ENCODE measurements around the gene FUT2. TPM values are rescaled to one million over a fixed set of nuclear protein-coding genes. Genes with fewer than 3 reads are reported as not detected.

The FUT2 gene
- polyA plus RNA-seq, 2 of the 4 experiments (the other 2 are of a cell fraction), result not detected

DNA sequence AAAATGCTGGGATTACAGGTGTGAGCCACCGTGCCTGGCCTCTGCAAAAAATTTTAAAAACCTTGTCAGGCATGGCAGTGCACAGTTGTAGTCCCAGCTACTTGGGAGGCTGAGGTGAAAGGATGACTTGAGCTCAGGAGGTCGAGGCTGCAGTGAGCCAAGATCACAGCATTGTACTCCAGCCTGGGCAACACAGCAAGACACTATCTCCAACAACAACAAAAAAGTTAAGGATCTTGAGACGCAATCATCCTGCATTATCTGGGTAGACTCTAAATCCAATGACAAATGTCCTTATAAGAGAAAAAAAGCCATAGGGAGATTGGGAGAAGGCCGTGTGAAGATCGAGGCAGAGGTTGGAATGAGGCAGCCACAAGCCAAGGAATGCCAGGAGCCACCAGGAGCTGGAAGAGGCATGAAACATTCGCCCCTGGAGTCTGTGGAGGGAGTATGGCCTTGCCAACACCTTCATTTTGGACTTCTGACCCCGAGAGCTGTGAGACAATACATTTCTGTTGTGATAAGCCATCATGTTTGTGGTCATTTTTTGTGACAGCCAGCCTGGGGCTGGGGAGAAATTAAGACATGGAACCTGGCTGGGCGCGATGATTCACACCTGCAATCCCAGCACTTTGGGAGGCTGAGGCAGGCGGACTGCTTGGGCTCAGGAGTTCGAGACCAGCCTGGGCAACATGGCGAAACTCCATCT lies 44.6 kb upstream of the FUT2 start:
- no peak for DNase-seq (ENCODE audit: low read depth in 1 of 2, low spot score in 1 of 2)
- 74% methylated on average over 12 of the region's 12 CpGs for WGBS (ENCODE audit: missing lambda C conversion rate)
- ChIA-PET POLR2A (interaction anchor here (1.1 kb wide), 1 partner anchor 8 kb away, joined by 8 read pairs; no protein-coding TSS in a partner anchor), CTCF (interaction anchor here (0.6 to 2.0 kb wide), 7 partner anchors 25 to 194 kb away, joined by 3 to 8 read pairs (median 4); no protein-coding TSS in a partner anchor)
- no peak for ATAC-seq
- no peak overlapping the region for H3K27ac ChIP-seq
- H3K4me2 ChIP-seq, result no peak overlapping the region
- H3K9me3 ChIP-seq, result no peaks in the 10 kb centered on the region
- H3K4me3 ChIP-seq, result no peak overlapping the region
- TF ChIP-seq HDAC2 (IDR thresholded peaks at IDR 0.05) (no peak), CBX8 (IDR thresholded peaks at IDR 0.05) (no peak), ZFP36 (IDR thresholded peaks at IDR 0.05; ENCODE audit: borderline replicate concordance, partially characterized antibody) (no peak), HOXA7 (CRISPR knock-in tag; IDR thresholded peaks at IDR 0.05) (no peak), GATA3 (IDR thresholded peaks at IDR 0.05; ENCODE audit: borderline replicate concordance) (no peak), EHMT2 (IDR thresholded peaks at IDR 0.05; ENCODE audit: low read depth) (no peak), TP53 (CRISPR knock-in tag; IDR thresholded peaks at IDR 0.05) (no peak), POLR2AphosphoS2 (conservative IDR thresholded peaks at IDR 0.05; ENCODE audit: low read length) (no peak), MAZ (IDR thresholded peaks at IDR 0.05; ENCODE audit: borderline replicate concordance, low read depth, low read length) (no peak), ELK1 (IDR thresholded peaks at IDR 0.05; ENCODE audit: low read depth, low read length) (no peak), ESRRA (IDR thresholded peaks at IDR 0.05; ENCODE audit: borderline replicate concordance, low read length) (no peak), PBX3 (IDR thresholded peaks at IDR 0.05) (no peak)
- TF ChIP-seq, protein P1, sequence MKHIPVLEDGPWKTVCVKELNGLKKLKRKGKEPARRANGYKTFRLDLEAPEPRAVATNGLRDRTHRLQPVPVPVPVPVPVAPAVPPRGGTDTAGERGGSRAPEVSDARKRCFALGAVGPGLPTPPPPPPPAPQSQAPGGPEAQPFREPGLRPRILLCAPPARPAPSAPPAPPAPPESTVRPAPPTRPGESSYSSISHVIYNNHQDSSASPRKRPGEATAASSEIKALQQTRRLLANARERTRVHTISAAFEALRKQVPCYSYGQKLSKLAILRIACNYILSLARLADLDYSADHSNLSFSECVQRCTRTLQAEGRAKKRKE (CRISPR knock-in tag; IDR thresholded peaks at IDR 0.05; ENCODE audit: low read depth), result no peak
- TF ChIP-seq, protein P2, sequence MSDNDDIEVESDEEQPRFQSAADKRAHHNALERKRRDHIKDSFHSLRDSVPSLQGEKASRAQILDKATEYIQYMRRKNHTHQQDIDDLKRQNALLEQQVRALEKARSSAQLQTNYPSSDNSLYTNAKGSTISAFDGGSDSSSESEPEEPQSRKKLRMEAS (IDR thresholded peaks at IDR 0.05), result no peak
- peaks cover 5% of the 10 kb centered on the region; the same call in 2 of the 3 replicates for H3K4me1 ChIP-seq
- FAIRE-seq, result no peak

DNA sequence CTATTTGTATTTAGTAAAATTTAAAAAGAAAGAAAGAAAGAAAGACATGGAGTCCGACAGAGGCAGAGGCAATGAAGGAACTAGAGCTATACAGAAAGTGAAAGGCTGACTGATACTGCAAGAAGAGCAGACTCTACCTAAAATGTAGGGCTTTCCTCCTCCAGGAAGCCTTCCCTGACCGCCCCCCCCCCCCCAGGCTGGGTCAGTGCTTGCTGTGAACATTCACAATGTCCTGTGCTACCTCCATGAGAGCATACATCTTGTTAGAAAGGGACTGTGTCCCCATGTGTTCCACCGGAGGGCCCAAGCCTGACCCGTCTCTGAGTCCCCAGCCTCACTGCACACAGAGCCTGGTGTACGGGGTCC lies 44.1 kb upstream of the FUT2 start:
- no peak overlapping the region for H3K4me3 ChIP-seq
- TF ChIP-seq ZFP36 (IDR thresholded peaks at IDR 0.05; ENCODE audit: borderline replicate concordance, partially characterized antibody), result peak; percentile 79
- TF ChIP-seq BHLHE40 (IDR thresholded peaks at IDR 0.05; ENCODE audit: low read depth, low read length), result no peak
- ChIA-PET CTCF (interaction anchor here (1.0 to 2.0 kb wide), 4 partner anchors 36 to 190 kb away, joined by 4 to 8 read pairs (median 4); no protein-coding TSS in a partner anchor), POLR2A (no interaction called here)
- ATAC-seq (peak; percentile 16 to 37; a peak in 3 of 6 replicates), DNase-seq (ENCODE audit: low read depth in 1 of 2, low spot score in 1 of 2) (no peak), FAIRE-seq (no peak)
- WGBS (ENCODE audit: missing lambda C conversion rate), result 78% methylated on average over 5 of the region's 5 CpGs
- no peak overlapping the region for H3K27ac ChIP-seq
- no peak overlapping the region for H3K4me2 ChIP-seq
- H3K9me3 ChIP-seq, result no peaks in the 10 kb centered on the region
- peaks cover 5% of the 10 kb centered on the region; the same call in 2 of the 3 replicates for H3K4me1 ChIP-seq

GRCh38 chr19:48654299-48655059 lies 41.3 kb upstream of the FUT2 start:
- ChIA-PET POLR2A (no interaction called here), CTCF (interaction anchor here (0.7 to 5.7 kb wide), 7 partner anchors 9 to 84 kb away, joined by 3 to 29 read pairs (median 4); partner anchors contain the start of gene CA11)
- Histone ChIP-seq H3K4me1 (no peaks in the 10 kb centered on the region), H3K4me3 (no peak overlapping the region), H3K4me2 (no peak overlapping the region), H3K27ac (0 out of 6 replicates have a peak overlapping the region, but pooled peaks of 1 of the 2 experiments have one; percentile 5), H3K9me3 (no peaks in the 10 kb centered on the region)
- WGBS (ENCODE audit: missing lambda C conversion rate), result 69% methylated on average over 11 of the region's 11 CpGs
- DNase-seq (ENCODE audit: low read depth in 1 of 2, low spot score in 1 of 2), result no peak
- no peak for FAIRE-seq
- no peak for ATAC-seq
- no peak for TF ChIP-seq HDAC2 (IDR thresholded peaks at IDR 0.05)
- TF ChIP-seq USF2 (IDR thresholded peaks at IDR 0.05), result no peak
- TF ChIP-seq RFX5 (IDR thresholded peaks at IDR 0.05), result no peak
- TF ChIP-seq EP300 (IDR thresholded peaks at IDR 0.05), result no peak
- TF ChIP-seq RNF2 (IDR thresholded peaks at IDR 0.05; ENCODE audit: borderline replicate concordance, low read depth), result no peak
- no peak for TF ChIP-seq MAFK (IDR thresholded peaks at IDR 0.05; ENCODE audit: partially characterized antibody)
- TF ChIP-seq NPAS2 (CRISPR knock-in tag; IDR thresholded peaks at IDR 0.05; ENCODE audit: borderline replicate concordance), result no peak
- no peak for TF ChIP-seq MAZ (IDR thresholded peaks at IDR 0.05; ENCODE audit: borderline replicate concordance, low read depth, low read length)
- no peak for TF ChIP-seq FOXS1 (CRISPR knock-in tag; IDR thresholded peaks at IDR 0.05)
- no peak for TF ChIP-seq KDM5A (IDR thresholded peaks at IDR 0.05)
- TF ChIP-seq TFCP2L1 (CRISPR knock-in tag; IDR thresholded peaks at IDR 0.05), result no peak
- no peak for TF ChIP-seq HOXA7 (CRISPR knock-in tag; IDR thresholded peaks at IDR 0.05)
- TF ChIP-seq E2F6 (IDR thresholded peaks at IDR 0.05; ENCODE audit: borderline replicate concordance, low read depth), result no peak
- no peak for TF ChIP-seq HEYL (CRISPR knock-in tag; IDR thresholded peaks at IDR 0.05)
- no peak for TF ChIP-seq EHMT2 (IDR thresholded peaks at IDR 0.05; ENCODE audit: low read depth)
- TF ChIP-seq, protein P3, sequence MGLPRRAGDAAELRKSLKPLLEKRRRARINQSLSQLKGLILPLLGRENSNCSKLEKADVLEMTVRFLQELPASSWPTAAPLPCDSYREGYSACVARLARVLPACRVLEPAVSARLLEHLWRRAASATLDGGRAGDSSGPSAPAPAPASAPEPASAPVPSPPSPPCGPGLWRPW (IDR thresholded peaks at IDR 0.05), result no peak

All from A549 (cell line).